Spleen (tissue), 11 donors: ENCODE data around the gene NARF. TPM values are rescaled to one million over a fixed set of nuclear protein-coding genes. Genes with fewer than 3 reads are reported as not detected.
A peak's percentile ranks its signal among the peaks of the same experiment; 100 is the strongest.

Experiments used
- DNase-seq: peaks from one replicate; pipeline ENCODE4 v3.0.0-alpha.2; 2020
- H3K27ac ChIP-seq, 8 donors: fragments of 200-600 bp; sonication (generic) in 7 of 8; 1 replicate in 4 of 8; 2 replicates in 4 of 8; pipeline versions ENCODE4 v1.5.0 to v1.8.0; 2016 to 2021; ENCODE audit warnings: inconsistent platforms in 4 of 8, mild to moderate bottlenecking in 4 of 8, moderate library complexity in 1 of 8
- H3K27me3 ChIP-seq, 7 donors: fragments of 200-600 bp; sonication (generic) in 6 of 7; replicated peaks in 1 of 7; 1 replicate in 4 of 7; 2 replicates in 3 of 7; pipeline versions ENCODE4 v1.5.0 to v1.8.0; 2016 to 2021; ENCODE audit warnings: inconsistent platforms in 3 of 7, mild to moderate bottlenecking in 1 of 7
- H3K36me3 ChIP-seq, 6 donors: fragments of 200-600 bp; sonication (generic) in 5 of 6; 1 replicate in 4 of 6; 2 replicates in 2 of 6; pipeline versions ENCODE4 v1.5.0 to v1.8.0; 2016 to 2021; ENCODE audit warnings: inconsistent platforms in 2 of 6
- H3K4me1 ChIP-seq, 6 donors: fragments of 200-600 bp; sonication (generic) in 5 of 6; 1 replicate in 3 of 6; 2 replicates in 3 of 6; pipeline versions ENCODE4 v1.5.0 to v1.8.0; 2016 to 2021; ENCODE audit warnings: inconsistent platforms in 3 of 6
- H3K4me3 ChIP-seq, 8 donors: fragments of 200-600 bp; sonication (generic) in 7 of 8; 1 replicate in 4 of 8; 2 replicates in 4 of 8; pipeline versions ENCODE4 v1.5.0 to v1.8.0; 2016 to 2021; ENCODE audit warnings: inconsistent platforms in 4 of 8, mild to moderate bottlenecking in 4 of 8, moderate library complexity in 2 of 8
- H3K9me3 ChIP-seq, 8 donors: fragments of 200-600 bp; sonication (generic) in 7 of 8; 1 replicate in 4 of 8; 2 replicates in 4 of 8; pipeline versions ENCODE4 v1.5.0 to v1.8.0; 2016 to 2021; ENCODE audit warnings: inconsistent platforms in 4 of 8
- POLR2A ChIP-seq, 3 donors: fragments of 450-650 bp; IDR thresholded peaks; one replicate each; pipeline ENCODE4 v1.5.1; 2017; ENCODE audit warnings: antibody characterized with exemption in 3 of 3, mild to moderate bottlenecking in 1 of 3
- POLR2AphosphoS5 ChIP-seq, 3 donors: sonication (generic); formaldehyde crosslinking; IDR thresholded peaks; one replicate each; pipeline ENCODE4 v1.5.1; 2017; ENCODE audit warnings: antibody characterized with exemption in 3 of 3
- WGBS, 5 donors: extraction: QIAGEN DNeasy Blood & Tissue Kit in 3 of 5; methylation state at CpG; one replicate each; pipeline versions ENCODE4 v1.1.5 to v1.1.7; 2013 to 2018; 5-methylcytosine and 5-hydroxymethylcytosine counted together
- intact Hi-C: fragments of 100-400 bp; cut with DNase I; formaldehyde crosslinking; loops from one replicate; pipeline ENCODE4 v1.15.0; 2023; ENCODE audit warnings: low total_unique reads
- polyA plus RNA-seq, 3 donors: library from polyadenylated mRNA; stranded (reverse); fragments of 200-250 nt; gene quantifications; one replicate each; pipeline ENCODE4 v1.2.1, GENCODE V29; 2013
- total RNA-seq, 7 donors: library from RNA; depleted of rRNA in 3 of 7; stranded (reverse); fragments of >200 nt in 3 of 7; fragmentation: NEBNext Ultra II Directional in 4 of 7; extraction: Animal tissue kit (Norgen Biotek cat#: 25700) in 4 of 7; gene quantifications; one replicate each; pipeline versions ENCODE4 v1.1.0 to v1.2.1, GENCODE V29; 2016 to 2021
- TF ChIP-seq, protein P1 (sequence below), 11 experiments: fragments of 200-600 bp in 7 of 11; fragments of 450-650 bp in 4 of 11; sonication (generic) in 4 of 11; IDR thresholded peaks in 8 of 11; conservative IDR thresholded peaks in 3 of 11; 1 replicate in 7 of 11; 2 replicates in 4 of 11; pipeline versions ENCODE4 v1.4.0 to v1.8.0; 2016 to 2021; ENCODE audit warnings: antibody characterized with exemption in 11 of 11, inconsistent platforms in 4 of 11, mild to moderate bottlenecking in 1 of 11
- donor health status: healthy with polysubstance abuse.
- donor health status: DM: no; HTN: no; CAD: no; lungs with moderate emphysema.
- donor health status: DM: no; HTN: no; CAD: no.
- donor health status: Bipolar disorder and iron deficiency.
- donor health status: healthy.
- donor health status: DM: no; HTN: no; CAD: no.
- donor health status: DM: yes; HTN: yes; CAD: no.

NARF gene
- total and polyA plus RNA-seq, 10 donors, result 59.5 to 127 (median 97.7) TPM

GRCh38 chr17:82489117-82489516 is 30.6 kb downstream of the NARF start:
- no peak for DNase-seq
- intact Hi-C loops, result no loop called here
- 81 to 91% (median 86%) methylated on average over 7 to 8 of the region's 8 CpGs for WGBS, 5 donors
- no peaks in the 10 kb centered on the region for H3K27me3 ChIP-seq
- H3K27ac ChIP-seq, result no peak overlapping the region
- no peak overlapping the region for H3K4me3 ChIP-seq
- TF ChIP-seq POLR2A (IDR thresholded peaks at IDR 0.05), result no peak
- TF ChIP-seq, protein P1, sequence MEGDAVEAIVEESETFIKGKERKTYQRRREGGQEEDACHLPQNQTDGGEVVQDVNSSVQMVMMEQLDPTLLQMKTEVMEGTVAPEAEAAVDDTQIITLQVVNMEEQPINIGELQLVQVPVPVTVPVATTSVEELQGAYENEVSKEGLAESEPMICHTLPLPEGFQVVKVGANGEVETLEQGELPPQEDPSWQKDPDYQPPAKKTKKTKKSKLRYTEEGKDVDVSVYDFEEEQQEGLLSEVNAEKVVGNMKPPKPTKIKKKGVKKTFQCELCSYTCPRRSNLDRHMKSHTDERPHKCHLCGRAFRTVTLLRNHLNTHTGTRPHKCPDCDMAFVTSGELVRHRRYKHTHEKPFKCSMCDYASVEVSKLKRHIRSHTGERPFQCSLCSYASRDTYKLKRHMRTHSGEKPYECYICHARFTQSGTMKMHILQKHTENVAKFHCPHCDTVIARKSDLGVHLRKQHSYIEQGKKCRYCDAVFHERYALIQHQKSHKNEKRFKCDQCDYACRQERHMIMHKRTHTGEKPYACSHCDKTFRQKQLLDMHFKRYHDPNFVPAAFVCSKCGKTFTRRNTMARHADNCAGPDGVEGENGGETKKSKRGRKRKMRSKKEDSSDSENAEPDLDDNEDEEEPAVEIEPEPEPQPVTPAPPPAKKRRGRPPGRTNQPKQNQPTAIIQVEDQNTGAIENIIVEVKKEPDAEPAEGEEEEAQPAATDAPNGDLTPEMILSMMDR (IDR thresholded peaks at IDR 0.05 in 8 of 11, conservative IDR thresholded peaks at IDR 0.05 in 3 of 11), result no peak
- TF ChIP-seq POLR2AphosphoS5 (IDR thresholded peaks at IDR 0.05), result no peak
- H3K4me1 ChIP-seq, result peaks cover 0 to 11% (median under 1%) of the 10 kb centered on the region in 6 donors
- no peaks in the 10 kb centered on the region for H3K9me3 ChIP-seq
- H3K36me3 ChIP-seq, result peaks cover 6 to 65% (median 49%) of the 10 kb centered on the region in 6 donors

GRCh38 chr17:82489851-82490511 is 31.4 kb downstream of the NARF start:
- Histone ChIP-seq H3K9me3 (no peaks in the 10 kb centered on the region), H3K27ac (no peak overlapping the region), H3K4me3 (no peak overlapping the region), H3K4me1 (peaks cover 0 to 19% (median 9%) of the 10 kb centered on the region in 6 donors), H3K27me3 (no peaks in the 10 kb centered on the region), H3K36me3 (peaks cover 3 to 57% (median 40%) of the 10 kb centered on the region in 6 donors)
- 85 to 87% (median 86%) methylated on average over 21 of the region's 21 CpGs for WGBS, 5 donors
- DNase-seq, result no peak
- TF ChIP-seq POLR2AphosphoS5 (IDR thresholded peaks at IDR 0.05) (no peak), POLR2A (IDR thresholded peaks at IDR 0.05) (no peak)
- TF ChIP-seq, protein P1 (IDR thresholded peaks at IDR 0.05 in 8 of 11, conservative IDR thresholded peaks at IDR 0.05 in 3 of 11), result no peak
- intact Hi-C loops, result loop anchor here (10.0 kb wide), 1 partner anchor 65 kb away; no protein-coding TSS in a partner anchor

DNA sequence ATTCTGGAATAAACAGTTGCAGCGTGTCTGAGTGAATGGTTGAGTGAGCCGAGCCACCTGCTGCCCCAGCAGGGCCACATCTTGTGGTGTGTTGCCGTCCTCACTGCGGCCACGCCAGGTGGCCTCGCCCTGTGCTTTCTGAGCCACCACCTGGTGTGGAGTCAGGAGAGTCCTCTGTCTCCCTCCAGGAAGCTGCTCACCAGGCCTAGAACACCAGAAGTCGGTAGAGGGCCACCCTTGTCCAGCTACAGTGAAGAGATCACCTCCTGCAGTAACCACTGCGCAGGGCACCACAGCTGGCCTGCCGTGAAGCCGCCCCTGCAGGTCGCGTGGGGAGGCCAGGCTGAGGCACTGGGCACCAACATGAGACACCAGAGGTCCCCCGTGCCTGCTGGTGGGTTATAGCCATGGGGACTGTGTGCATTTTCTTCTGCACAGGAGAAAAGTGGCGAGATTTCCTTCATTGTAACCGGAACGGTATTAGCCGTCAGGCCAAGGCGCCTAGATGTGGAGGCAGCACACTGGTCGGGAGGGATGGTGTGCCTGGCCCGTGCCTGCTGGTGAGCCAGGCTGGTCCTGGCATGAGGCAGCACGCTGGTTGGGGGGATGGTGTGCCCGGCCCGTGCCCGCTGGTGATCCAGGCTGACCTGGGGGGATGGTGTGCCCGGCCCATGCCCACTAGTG is 32.1 kb downstream of the NARF start:
- peaks cover 0 to 26% (median 13%) of the 10 kb centered on the region in 6 donors for H3K4me1 ChIP-seq
- H3K4me3 ChIP-seq, result no peak overlapping the region
- DNase-seq, result no peak
- 80 to 89% (median 83%) methylated on average over 19 to 25 of the region's 25 CpGs for WGBS, 5 donors
- peaks cover 3 to 50% (median 34%) of the 10 kb centered on the region in 6 donors for H3K36me3 ChIP-seq
- H3K9me3 ChIP-seq, result no peaks in the 10 kb centered on the region
- peak in 2 of 3 donors; percentile 53 to 62 for TF ChIP-seq POLR2AphosphoS5 (IDR thresholded peaks at IDR 0.05)
- no peak for TF ChIP-seq POLR2A (IDR thresholded peaks at IDR 0.05)
- intact Hi-C loops, result loop anchor here (10.0 kb wide), 1 partner anchor 64 kb away; no protein-coding TSS in a partner anchor
- H3K27me3 ChIP-seq, result no peaks in the 10 kb centered on the region
- H3K27ac ChIP-seq, result no peak overlapping the region

DNA sequence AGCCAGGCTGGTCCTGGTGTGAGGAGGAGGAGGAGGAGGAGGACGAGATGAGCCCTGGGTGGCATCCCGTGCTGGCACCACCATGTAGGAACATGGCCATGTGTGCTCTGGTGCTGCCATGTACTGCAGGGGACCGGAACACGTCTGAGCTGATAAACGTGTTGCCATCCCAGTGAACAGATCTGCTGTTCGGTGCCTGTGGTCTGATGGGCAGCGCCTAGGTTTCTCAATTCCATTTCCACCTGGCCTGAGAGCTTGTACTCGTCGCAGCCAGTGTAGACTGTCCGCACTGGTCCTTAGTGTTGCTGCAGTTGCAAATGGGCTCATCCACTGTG is 32.6 kb downstream of the NARF start:
- intact Hi-C loops, result loop anchor here (10.0 kb wide), 1 partner anchor 64 kb away; no protein-coding TSS in a partner anchor
- TF ChIP-seq POLR2A (IDR thresholded peaks at IDR 0.05) (no peak), POLR2AphosphoS5 (IDR thresholded peaks at IDR 0.05) (no peak)
- TF ChIP-seq, protein P1 (IDR thresholded peaks at IDR 0.05 in 8 of 11, conservative IDR thresholded peaks at IDR 0.05 in 3 of 11), result no peak
- no peak overlapping the region for H3K27ac ChIP-seq

More for the DNA sequence above, 32.6 kb downstream of the NARF start:
- Histone ChIP-seq H3K9me3 (no peaks in the 10 kb centered on the region), H3K4me3 (no peak overlapping the region), H3K36me3 (peaks cover 3 to 45% (median 29%) of the 10 kb centered on the region in 6 donors), H3K27me3 (no peaks in the 10 kb centered on the region), H3K4me1 (peaks cover 0 to 26% (median 17%) of the 10 kb centered on the region in 6 donors)
- DNase-seq, result no peak
- WGBS, 5 donors, result 85 to 95% (median 94%) methylated on average over 10 of the region's 10 CpGs
